GM18861 (cell line): ENCODE measurements around the gene MAP3K6.
"Not testable (repeated sequence)": the region's sequence is repeated elsewhere in the genome, so short reads cannot be mapped to it uniquely, and the experiment has no call there.

ENCODE experiments used
- ATAC-seq: cut with Tn5 transposase; IDR thresholded peaks from one replicate; pipeline ENCODE4 v1.9.1; 2021; ENCODE audit not compliant: unreplicated experiment

Gene MAP3K6

DNA sequence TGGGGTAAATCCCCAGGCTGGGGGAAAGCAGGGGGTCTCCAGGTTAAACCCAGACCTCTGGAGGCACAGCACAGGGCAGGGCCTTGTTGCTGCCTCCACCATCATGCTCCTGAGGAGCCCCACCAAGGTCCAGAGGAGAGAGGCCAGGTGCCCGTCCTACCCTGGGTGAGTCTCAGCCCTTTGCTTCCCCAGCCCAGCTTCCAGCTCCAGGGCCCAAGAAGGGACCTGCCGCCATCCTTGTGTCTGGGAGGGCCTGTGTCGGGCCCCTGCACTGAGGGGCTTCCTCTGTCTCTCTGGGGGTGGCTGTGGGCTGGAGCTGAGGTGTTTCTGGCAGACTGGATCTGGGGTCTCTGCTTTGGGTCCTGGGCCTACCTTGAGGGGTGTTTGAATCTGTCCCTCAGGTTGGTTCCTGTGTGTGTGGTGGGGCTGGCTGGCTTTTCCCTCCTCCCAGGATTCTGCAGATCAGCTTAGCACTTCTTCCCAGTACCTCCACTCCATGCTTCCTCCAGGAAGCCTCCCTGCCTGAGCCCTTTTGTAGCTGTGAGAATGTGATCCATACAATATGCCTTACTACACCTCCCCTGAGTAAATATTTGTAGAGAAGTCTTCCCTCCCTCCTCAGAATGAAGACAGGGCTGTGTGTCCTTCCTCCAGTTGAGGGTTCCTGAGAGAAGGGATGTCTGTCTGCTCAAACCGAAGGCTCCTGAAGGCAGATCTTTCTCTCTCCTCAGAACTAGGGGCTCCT lies 31.8 kb upstream of the MAP3K6 start:
- ATAC-seq: no peak

- ATAC-seq: no peak
These were observed 31.0 kb upstream of the MAP3K6 start for GRCh38 chr1:27397749-27398148.

- ATAC-seq: no peak
These were observed 30.3 kb upstream of the MAP3K6 start for GRCh38 chr1:27397110-27397509.

- ATAC-seq: no peak
These were observed 28.9 kb upstream of the MAP3K6 start for GRCh38 chr1:27395441-27396195.

- no peak for ATAC-seq
These were observed 28.2 kb upstream of the MAP3K6 start for GRCh38 chr1:27394925-27395324.

- ATAC-seq: no peak
These were observed 27.5 kb upstream of the MAP3K6 start for GRCh38 chr1:27394282-27394658.

DNA sequence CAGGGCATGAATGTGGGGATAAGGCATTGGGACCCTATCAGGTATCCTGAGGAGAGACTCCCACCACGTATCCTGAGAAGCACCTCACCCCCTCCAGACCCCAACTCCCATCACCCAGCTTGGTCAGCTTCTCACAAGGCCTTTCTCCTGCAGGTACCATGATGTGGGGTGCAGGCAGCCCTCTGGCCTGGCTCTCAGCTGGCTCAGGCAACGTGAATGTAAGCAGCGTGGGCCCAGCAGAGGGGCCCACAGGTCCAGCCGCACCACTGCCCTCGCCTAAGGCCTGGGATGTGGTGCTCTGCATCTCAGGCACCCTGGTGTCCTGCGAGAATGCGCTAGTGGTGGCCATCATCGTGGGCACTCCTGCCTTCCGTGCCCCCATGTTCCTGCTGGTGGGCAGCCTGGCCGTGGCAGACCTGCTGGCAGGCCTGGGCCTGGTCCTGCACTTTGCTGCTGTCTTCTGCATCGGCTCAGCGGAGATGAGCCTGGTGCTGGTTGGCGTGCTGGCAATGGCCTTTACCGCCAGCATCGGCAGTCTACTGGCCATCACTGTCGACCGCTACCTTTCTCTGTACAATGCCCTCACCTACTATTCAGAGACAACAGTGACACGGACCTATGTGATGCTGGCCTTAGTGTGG lies 27.0 kb upstream of the MAP3K6 start:
- no peak for ATAC-seq

GRCh38 chr1:27392778-27393635 lies 26.2 kb upstream of the MAP3K6 start:
- no peak for ATAC-seq

GRCh38 chr1:27392096-27392777 lies 25.5 kb upstream of the MAP3K6 start, which contains the start of gene GPR3:
Gene GPR3, plus strand, starts transcription at chr1:27392622. Its CDS starts 1,177 bp downstream, at chr1:27393799.
- ATAC-seq: peak; percentile 68

GRCh38 chr1:27391511-27392095 lies 24.8 kb upstream of the MAP3K6 start:
- ATAC-seq: no peak

DNA sequence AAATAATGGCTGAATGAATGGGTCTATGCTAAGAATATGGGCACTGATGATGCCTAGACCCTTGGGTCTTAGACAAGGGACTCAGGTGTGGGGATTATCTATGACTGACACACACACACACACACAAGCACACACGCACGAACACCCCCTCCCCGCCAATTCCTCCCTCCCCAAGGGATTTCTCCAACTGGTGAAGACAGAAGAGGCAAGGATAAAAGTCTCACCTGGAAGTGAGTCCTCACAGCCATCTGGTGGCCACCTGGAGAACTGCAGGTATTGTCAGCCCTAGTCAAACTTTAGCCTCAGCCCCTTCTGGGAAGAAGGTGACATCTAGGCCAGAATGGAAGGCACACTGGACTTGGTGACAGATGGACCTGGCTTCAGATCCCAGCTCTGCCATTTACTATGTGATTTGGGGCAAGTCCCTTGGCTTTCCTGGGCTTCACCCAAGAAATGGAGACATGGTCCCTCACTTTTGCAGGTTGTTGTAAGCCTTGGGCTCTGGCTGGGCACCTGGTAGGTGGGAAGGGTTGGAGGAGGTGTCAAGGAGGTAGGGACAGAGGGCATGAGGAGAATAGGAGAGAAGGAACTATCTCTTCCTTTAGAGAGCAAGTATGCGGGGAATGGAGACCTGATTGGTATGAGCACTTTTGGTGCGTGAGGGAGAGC lies 21.7 kb upstream of the MAP3K6 start:
- no peak for ATAC-seq

GRCh38 chr1:27384797-27385196 lies 18.0 kb upstream of the MAP3K6 start:
- ATAC-seq: not testable (repeated sequence)

GRCh38 chr1:27383661-27384060 lies 16.9 kb upstream of the MAP3K6 start:
- no peak for ATAC-seq

GRCh38 chr1:27383039-27383605 lies 16.4 kb upstream of the MAP3K6 start, which contains the start of gene CD164L2:
Gene CD164L2, minus strand, starts transcription at chr1:27383333. Its CDS starts 94 bp downstream, at chr1:27383239.
- ATAC-seq: no peak

GRCh38 chr1:27381969-27382762 lies 15.4 kb upstream of the MAP3K6 start:
- no peak for ATAC-seq

DNA sequence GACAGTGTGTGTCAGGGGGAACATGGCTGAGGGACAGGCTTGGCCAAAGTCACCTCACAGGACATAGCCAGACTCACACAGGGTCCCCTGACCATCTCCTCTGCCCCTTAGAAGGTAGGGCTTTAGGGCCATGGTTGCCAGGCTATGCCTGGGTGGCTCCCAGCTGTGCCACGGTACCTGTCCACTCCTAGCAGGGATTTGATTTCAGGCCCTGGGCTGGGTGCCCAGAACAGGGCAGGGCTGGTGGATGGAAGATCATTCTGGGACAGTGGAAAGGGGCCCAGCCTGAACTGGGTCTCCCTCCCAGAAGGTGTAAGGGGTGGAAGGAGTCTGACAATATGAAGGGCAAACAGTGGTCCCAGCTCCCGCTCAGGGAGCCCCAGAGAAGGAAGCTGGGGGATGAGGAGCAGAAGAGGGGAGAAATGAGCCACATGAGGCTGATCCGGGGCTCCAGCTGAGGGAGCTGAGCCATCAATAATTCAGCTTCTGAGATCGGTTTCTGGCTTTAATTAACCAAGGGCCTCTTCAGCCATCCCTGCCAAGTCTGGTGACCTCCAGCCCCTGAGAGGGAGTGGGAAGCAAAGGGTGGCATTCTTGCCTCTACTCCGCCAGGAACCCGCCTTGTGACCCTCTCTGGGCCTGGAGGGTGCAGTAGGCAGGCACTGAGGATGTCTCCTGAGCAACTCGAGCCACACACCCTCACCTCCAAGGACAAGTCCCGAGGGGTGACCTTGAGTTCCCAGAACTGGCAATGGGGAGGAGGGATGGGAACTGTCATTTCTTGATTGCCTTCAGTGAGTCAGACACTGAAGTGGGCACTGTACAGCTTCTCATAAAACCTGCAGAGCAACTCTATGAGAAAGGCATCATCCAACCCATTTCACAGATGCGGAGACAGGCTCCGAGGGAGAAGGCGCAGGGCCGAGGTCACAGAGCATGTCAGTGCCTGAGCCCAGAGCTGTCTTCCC lies 14.3 kb upstream of the MAP3K6 start:
- no peak for ATAC-seq

DNA sequence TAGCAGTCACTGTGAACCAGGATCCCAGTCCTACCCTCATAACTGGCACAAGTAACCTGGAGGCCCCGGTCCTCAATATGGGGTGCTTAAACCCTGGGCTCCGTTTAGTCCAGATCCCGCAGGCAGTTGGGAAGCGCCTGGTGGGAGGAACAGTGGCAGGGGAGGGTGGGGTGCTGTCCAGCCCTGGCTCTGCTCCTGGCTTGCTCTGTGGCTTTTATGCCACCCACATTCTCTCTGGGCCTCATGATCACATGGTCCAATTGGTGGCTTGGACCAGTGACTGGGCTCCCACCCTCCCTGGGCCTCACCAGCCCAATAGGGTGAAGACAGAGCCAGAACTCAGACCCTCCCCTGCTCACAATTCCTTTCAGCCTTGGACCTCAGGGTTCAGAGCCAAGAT lies 13.5 kb upstream of the MAP3K6 start:
- ATAC-seq: no peak
